HS-27A (cell line): ENCODE measurements around the gene NTRK2.

Experiments used
- DNase-seq: peaks from one replicate; pipeline ENCODE4 v3.0.0-alpha.2; 2012; ENCODE audit warnings: low read depth, missing footprints

NTRK2 gene

DNA sequence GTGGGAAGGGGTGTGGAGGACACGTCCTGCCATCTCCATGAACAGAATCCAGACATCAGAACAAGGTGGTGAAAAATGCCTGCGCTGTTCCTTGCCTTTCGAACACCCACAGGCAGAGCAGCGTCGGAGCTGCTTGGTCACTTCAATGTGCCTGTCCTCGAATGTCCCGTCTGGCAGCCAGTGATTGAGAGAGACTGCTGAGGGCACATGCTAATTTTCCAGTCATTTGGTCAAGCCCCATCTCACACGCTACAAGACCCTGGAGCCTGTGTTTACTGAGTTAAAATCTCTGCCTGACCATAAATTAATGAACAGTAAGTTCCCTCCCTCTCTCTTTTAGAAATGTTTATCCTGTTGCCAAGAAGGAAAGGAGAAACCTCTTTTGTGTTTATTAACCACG is 149.3 kb downstream of the NTRK2 start:
- DNase-seq: no peak

DNA sequence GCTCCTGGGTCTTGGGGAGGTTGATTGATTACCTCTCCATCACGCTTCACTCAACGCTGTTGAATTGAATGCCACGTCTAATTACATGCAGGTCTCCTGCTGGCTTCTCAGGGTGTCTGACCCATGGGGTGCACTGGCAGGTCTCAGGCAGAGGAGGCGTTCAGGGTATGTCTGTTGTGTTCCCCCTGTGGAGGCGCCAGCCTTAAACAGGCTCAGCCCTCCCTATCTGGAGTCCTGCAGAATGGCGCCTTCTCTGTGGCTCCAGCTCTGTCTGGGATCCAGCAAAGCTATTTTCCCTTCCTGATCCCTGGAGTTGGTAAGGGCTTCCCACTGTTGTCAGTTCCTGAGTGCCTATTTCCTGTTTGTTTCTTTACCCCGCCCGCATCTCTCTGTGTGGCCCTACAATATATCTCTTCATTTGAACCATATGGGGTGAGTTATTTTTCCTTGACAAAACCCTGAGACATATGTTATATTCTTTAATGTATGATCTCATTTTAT is 150.0 kb downstream of the NTRK2 start:
- no peak for DNase-seq

DNA sequence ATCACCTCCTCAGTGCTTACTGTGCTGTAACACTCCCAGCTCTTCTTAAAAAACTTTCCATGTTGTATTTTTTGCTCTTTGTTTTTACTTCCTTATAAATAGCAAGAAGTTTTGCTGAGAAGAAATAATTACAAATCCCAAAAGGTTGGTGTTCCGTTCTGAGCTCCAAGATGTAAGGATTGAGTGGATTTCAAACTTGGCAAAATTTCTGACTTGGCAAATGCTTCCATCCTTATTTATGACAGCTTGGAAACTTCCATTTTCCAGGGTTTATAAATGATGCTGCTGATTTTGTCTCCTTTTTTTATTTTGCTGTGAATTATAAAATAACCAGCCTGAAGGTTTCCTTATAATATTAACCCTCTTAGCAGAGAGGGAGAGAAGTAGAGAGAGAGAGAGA is 151.9 kb downstream of the NTRK2 start:
- no peak for DNase-seq

DNA sequence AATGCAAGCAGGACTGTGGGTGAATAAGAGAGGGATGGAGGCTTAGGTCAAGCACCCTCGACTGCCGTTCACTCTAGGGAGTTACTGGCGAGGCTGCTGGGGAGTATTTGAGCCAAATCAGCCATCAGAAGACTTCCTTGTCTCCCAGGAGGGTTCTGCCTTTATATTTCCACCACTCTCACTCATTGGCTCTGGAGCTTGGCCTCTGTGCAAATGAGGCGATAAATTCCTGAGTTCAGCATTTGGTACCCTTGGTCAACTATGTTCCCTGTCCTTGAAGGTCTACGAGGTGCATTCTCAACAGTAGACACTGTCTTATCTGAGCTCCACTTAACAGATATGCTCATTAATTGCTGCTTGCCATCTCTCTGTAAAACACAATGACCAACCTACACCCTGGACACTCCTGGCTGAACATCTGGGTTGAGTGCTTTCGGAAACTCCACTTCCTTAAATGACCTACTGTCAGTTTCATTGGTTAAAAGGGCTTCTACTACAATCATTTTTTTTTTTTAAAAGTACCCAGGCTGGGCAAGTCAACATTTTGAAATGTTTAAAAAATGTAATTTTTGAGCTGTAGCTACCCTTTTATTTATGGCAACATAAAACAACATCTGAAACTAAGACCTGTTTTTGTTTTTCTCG is 153.2 kb downstream of the NTRK2 start:
- DNase-seq: no peak

DNA sequence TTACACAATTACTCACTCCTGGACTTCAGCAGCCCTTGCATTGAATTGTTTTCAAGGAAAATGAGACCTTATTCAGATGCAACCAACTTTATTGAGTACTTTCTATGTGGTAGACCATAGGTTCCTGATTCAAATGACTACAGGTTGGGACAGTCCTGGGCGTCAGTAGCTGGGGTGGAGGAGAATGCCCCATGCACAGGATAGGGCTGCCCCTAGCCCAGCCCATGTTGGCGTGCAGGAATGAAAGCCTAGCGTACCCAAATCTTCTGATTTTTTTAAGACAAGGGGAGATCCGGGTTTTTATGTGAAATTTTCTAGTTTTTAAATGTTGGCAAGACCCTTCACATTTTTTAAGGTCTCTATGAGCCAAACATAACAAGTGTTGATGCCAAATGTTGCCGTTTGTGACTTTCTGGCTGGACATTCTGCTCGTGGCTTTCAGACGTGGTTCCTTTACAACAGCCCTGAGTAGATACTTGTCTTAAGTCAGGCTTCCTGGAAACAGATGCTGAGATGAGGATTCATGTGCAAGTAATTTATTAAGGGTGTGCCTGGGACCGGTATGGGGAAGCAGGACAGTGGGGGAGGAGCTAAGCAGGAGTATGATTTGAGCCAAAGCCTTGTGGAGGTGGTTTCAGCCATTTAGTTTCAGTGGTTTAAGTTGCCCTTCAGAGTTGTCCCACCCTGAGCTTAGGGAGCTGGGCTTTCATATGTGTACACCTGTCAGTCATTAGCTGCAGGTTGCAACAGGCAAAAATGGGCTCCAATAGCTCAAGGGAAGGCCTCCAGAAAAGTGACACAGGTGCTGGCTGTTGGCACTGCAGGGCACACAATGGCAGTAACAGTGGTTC is 154.1 kb downstream of the NTRK2 start:
- DNase-seq: no peak

DNA sequence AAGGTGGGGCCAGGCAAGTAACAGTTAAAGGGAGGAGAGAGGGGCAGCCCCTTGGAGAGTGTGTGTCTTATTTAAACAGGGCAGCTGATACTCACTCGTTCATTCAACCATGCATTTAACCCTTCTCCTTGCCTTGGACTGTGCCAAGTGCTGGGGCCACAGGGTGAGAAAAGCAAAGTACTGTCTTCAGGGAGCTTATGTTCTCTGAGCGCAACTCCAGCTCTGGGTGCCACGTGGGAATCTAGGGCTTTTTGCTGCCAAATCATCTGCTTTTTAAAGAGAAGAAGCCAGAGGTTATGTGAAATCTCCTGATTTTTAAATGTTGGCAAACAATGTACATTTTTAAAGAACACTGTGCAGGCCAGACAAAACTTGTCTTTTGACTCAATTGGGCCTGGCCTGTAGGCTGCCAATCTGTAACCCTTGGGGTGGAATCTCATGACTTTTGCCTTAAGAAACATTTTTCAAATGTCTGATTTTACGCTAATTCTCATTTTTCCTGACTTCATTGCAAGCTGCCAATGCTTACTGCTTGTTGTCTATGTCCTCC is 157.8 kb downstream of the NTRK2 start:
- no peak for DNase-seq

DNA sequence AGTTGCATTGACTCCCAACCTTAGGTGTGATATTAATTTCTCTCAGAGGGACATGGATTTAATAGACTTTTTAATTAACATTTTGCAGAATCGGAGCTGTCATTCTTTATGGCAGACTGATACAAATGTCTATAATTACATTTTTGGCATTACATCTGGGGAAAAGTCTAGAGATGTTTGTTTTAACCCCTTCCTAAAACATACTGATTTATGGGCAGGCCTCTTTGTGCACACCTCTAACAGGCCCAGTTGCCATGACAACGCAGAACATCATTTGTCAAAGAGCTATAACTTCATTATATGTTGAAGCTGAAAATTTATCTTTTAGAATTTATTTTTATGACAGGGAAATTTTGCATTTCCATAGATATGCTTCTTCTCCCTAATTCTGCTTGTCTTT is 158.5 kb downstream of the NTRK2 start:
- DNase-seq: no peak

DNA sequence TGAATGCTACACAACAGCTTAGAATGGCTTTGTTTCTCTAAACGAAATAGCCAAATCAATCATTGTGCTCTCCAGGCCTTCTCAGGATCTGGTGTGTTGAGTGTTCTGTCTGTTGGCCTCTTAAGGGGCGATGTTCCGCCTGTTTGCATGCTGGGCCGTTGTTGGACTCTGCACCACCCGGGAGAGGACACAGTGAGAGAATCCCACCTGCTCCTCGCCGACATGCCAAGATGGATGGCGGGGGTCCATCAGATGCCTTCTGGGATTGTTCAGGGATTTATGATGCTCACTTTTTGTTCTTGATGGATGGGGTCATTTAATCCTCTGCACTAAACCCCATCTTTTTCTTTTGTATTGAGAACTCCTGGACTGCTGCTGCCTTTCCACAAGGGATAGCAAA is 159.9 kb downstream of the NTRK2 start:
- no peak for DNase-seq

DNA sequence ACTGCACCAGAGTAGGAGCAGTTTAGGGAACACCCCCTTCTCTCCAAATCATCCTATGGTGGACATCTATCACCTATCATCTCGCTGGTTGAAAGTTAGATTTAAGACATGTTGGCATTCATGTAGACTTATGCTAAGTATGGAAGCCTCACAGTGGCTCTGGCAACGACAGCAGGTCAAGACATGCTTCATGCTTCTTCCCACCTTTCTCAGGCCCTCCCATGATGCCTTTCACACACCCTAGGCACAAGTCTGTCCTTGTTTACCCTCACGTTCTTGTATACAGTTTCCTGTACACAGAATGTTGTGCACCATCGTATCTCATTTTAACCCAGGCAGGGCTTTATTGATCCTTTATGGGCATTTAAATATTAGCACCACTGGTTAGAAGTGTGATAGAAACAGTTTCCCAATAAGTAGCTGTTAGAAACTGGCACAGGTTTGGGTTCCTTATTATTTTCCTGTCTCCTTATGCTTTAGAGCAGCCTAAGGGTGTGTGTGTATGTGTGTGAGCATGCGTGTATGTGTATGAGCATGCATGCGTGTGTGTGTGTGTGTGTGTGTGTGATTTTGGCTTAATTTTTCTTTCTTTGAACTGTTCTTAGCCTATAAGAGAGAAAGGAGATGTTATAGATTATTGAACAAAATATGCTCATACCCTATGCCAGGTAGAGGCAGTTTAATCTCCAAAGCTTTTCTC is 160.6 kb downstream of the NTRK2 start:
- no peak for DNase-seq

DNA sequence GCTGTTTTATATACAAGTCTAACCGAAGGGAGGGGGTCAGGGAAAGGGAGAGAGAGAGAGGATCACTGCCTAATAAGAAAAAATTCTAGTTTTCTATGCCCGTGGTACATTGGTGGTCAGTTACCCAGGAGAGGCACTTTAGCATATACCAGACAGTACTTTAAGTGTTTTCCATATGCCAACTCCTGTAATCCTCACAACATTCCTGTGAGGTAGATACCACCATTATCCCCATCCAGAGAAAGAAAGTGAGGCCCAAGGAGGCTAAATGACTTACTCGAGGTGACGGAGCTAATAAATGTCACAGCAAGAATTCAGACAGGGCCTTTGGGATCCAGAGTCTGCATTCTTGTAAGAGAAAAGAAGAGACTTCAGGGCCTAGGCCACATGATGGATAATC is 161.8 kb downstream of the NTRK2 start:
- no peak for DNase-seq

DNA sequence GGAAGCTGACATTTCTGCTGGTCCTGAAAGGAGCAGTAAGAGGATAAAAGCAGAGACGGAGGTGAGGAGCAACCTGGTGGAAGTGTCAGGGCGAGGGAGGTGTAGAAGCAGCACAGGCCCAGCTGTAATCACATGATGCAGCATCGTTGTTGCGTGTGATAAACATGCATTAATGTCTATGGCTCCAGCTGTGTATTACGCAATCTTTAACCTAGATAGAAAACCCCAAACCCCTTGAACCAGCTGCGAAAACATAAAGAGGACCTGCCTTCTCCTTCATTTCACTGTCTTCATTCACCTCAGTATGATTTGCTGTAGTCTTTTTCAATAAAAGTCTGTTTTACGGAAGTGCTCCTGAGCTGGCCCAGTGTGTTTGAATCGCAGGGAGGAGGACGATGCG is 162.9 kb downstream of the NTRK2 start:
- DNase-seq: no peak

DNA sequence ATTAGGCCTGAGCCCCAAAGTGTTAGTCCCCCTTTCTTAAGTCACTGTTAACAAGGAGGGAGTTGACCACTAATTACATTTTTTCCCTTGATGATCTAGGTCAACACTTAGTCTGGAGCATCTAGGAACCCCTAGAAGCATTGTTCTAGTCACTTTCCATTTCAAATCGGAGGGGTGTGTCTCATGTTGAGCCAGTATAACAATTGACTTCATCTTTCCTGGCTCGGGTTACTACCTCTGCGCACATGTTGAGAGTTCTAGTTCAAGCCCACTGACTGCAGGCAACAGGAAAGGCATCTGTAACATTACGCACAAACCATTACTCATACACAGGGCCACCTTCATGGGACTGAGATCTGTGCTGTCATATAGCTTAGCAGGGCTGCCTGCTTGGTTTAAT is 164.9 kb downstream of the NTRK2 start:
- no peak for DNase-seq

DNA sequence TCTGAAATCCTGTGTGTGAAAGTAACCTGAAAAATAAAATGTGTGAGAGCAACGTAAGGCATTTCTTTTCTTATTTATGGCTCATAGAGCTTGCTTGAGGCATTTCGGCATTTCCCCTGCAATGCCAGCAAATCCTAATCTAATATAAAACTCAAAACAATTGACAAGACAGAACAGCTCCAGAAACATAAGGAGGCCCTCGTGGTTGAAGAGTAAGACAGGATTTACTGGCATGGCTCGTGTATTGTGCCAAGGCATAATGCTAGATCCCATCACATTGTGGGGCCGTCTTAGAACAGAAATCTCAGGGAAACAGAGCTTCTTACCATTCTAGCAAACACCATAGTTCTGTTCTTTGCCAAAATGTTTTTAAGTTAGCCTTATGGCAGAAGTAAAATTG is 166.2 kb downstream of the NTRK2 start:
- DNase-seq: no peak

DNA sequence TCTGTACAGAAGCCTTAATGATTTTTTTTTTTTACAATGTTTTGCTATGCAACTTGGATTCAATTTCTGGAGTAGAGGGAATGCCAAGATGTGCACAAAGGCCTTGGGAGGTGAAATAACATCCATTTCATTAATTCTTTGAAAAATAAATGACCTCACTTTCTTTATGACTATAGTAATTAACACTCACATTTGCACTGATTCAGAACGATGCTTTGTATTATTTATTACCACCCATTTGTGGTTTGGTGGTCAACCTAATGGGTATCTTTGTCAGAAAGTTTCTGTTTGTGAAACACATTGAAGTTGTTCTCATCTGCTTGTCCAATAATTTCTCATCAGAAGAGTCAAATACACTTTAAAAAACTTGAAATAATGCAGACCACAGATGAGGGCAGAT is 169.3 kb downstream of the NTRK2 start:
- DNase-seq: no peak

DNA sequence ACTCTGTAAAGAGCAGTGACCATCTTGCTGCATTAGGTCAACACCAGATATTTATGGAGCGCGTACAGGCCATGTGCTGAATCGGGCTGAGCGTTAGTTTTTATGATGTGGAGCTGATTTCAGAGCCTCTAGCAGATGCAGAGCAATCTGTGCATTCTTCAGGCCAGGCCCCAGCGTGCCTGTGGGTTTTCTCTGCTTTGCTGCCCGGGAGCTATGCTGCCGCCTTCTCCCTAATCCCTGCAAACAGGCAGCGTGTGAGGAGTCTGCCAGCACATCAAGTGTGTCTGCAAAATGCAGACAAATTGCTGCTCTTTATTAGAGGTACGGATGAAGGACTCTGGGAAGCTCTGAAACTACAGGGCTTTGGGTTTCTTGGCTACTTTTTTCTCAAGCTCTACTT is 170.0 kb downstream of the NTRK2 start:
- no peak for DNase-seq

DNA sequence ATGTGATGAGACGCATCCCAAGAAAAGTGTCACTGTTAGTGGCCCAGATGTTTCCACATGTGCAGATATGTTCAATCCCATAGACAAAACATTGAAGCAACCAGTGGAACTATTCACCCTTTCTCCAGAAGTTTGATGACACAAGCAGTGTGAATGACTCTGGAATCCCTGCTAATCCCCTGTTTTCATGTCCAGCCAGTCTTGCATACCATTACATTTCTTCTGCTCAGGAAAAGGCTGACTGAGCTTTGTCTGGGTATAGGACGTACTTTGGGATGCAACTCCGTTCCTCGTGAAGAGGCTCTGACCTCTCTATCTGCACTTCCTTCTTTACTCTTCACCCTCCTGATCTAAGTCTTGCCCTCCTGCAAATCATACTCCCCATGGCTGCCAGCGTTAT is 172.4 kb downstream of the NTRK2 start:
- DNase-seq: no peak

DNA sequence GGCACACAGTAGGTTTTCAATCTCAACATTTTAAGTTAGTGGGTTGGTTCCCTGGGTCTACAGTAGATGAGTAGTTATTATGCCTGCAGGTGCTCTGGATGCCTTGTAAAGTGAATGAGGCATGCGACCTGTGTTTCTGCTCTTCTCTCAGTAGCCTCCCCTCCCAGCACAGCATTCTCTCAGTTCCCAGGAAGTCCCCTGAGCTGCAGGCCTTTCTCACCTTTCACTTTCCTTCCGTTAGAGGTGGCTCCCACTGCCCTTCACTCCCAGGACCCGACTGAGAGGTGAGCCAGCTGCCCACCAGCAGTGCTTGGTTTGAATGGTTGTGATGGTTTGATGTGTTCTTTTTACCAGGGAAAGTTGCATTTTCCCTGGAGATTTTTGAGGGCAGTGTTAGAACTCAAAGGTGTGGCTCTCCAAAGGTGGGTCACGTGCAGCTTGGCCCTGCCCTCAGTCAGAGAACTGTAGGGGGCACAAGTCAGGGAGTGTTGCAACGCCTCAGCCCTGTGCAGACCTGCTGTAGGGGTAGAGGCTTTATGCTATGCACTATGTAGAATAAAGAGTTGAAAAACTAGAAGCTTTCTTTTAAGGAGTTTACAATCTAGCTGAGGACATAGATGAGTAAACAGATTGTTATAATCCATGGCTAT is 173.8 kb downstream of the NTRK2 start:
- DNase-seq: no peak

DNA sequence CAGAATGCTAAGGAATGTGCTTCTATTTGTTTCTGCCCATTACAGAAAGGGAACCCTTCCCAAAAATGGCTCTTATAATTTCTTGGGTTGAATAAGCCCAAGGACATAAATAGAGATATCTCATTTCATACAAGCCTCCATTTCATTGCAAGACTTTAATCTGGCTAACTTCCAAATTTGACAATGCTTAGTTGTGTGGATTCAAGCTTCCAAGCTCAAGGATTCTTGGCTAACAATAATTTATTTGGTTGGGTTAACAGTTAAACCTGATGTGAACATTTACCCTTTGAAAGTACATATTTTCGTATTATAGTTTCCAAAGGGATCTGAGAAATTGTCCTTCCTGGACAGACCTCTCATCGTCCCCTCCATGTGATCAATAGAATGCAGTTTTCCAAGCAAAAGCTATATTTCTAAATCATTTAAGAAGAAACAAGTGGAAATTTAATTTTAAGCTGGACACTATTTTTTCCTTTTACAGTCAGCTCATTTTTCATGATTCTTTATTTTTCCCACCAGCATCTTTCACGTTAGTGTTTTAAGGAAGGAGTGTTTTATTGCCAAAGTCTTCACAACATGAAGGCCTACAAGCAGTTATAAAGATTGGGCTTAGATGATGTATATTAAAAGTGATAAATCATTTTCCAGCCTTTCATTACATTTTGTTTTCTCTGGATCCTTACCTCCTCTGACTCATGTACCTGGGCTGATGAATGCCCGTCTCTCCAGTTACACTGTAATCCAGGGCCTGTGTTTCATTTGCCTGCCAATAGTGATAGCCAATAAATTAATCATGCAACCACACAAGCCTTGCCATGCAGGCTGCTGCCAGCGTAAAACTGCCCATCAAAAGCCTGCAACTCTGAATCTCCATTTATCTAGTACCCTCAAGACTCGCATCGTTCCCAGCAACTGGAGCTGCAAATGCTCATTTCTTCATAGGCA is 176.7 kb downstream of the NTRK2 start:
- DNase-seq: no peak

DNA sequence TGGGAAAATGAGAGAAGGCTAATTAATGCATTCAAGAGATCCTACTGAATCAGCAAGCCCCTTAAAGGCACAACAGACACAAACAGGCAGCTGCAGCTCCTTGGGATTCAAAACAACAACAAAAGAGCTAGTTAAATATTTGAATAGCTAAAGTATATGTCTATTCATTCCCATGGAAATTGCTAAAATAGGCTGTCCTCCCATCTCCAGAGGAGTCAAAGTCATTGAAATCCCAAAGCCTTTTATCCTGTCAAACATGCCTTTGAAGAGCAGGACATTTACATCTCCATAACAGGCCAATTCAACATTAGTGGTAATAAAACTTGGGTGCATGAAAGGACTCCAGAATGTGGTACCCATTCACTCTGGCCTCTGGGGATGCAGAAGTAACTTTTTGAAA is 177.4 kb downstream of the NTRK2 start:
- no peak for DNase-seq

DNA sequence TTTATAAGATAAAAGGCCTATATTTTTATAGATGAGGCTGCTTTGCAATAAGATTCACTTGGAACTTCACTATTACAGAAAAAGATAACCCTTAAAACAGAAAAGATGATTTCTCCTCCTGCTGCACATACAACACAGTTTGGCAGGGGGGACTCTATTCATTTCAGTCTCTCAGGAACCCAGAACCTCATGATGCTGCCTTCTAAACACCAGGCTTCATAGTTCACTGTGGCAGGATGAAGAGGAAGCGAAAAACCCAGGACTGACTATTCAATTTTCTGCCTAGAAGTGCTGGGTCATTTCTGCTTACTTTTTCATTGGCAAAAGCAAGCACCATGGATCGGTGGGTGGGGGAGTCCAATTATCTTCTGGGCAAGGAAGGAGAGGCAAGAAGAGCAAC is 179.5 kb downstream of the NTRK2 start:
- DNase-seq: no peak

DNA sequence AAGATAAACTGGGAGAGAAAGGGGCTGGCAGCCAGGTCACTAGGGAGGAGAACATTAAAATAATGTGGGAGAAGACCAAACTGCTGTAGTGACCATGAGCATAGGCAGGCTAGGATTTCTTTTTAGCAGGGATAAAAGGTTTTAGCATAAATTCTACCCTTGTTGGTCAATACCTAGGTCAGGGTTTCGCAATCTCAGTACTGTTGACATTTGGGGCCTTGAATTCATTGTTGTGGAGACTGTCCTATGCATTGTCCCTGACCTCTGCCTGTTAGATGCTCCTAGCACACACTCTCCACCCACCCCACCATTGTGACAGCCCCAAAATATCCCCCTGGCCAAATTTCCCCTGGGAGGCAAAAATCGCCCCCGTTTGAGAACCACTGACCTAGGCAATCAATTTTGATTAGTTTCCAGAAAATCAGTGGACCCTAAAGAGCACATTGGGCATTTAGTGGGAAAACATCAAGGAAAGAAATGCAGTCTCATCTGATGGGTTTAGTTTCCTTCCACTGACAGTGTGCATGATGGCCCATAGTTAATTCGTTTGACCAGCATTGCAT is 181.4 kb downstream of the NTRK2 start:
- no peak for DNase-seq
